Muscle of back (tissue), 11 donors: ENCODE measurements around the gene NUP58. TPM values are rescaled to one million over a fixed set of nuclear protein-coding genes. Genes with fewer than 3 reads are reported as not detected.
"Not testable (repeated sequence)": the region's sequence is repeated elsewhere in the genome, so short reads cannot be mapped to it uniquely, and the experiment has no call there.

Experiments
- DNase-seq, 3 donors: peaks; one replicate each; pipeline versions ENCODE4 v3.0.0 to v3.0.0-alpha.2; 2013
- polyA plus RNA-seq, 10 donors: library from polyadenylated mRNA; unstranded; fragments of 120-200 nt; gene quantifications; one replicate each; pipeline ENCODE4 v1.2.1, GENCODE V29; 2013; ENCODE audit not compliant: insufficient read length in 10 of 10

Gene NUP58
- polyA plus RNA-seq, 10 donors, result 27.5 to 50.3 (median 37.0) TPM

GRCh38 chr13:25300861-25301346 lies 521 bp upstream of the NUP58 start:
- no peak for DNase-seq

GRCh38 chr13:25302121-25302520 lies 696 bp downstream of the NUP58 start:
- no peak for DNase-seq

- no peak for DNase-seq
These were observed 5.4 kb downstream of the NUP58 start for GRCh38 chr13:25306671-25307464.

GRCh38 chr13:25310891-25311290 lies 9.5 kb downstream of the NUP58 start:
- no peak for DNase-seq

- not testable (repeated sequence) for DNase-seq
These were observed 17.5 kb downstream of the NUP58 start for GRCh38 chr13:25318946-25319345.

- no peak for DNase-seq
These were observed 18.3 kb downstream of the NUP58 start for GRCh38 chr13:25319771-25320170.

GRCh38 chr13:25324100-25324499 lies 22.7 kb downstream of the NUP58 start:
- DNase-seq, result no peak

- DNase-seq, result no peak
These were observed 28.3 kb downstream of the NUP58 start for GRCh38 chr13:25329706-25330105.

- no peak for DNase-seq
These were observed 29.1 kb downstream of the NUP58 start for GRCh38 chr13:25330541-25330940.

- DNase-seq, result no peak
These were observed 34.4 kb downstream of the NUP58 start for GRCh38 chr13:25335856-25336255.

- no peak for DNase-seq
These were observed 44.2 kb downstream of the NUP58 start for GRCh38 chr13:25345576-25345975.

- no peak for DNase-seq
These were observed 45.7 kb downstream of the NUP58 start for GRCh38 chr13:25347151-25347550.

- no peak for DNase-seq
These were observed 50.0 kb downstream of the NUP58 start for GRCh38 chr13:25351404-25351803.

GRCh38 chr13:25352230-25352629 lies 50.8 kb downstream of the NUP58 start:
- DNase-seq, result no peak

- DNase-seq, result no peak
These were observed 51.4 kb downstream of the NUP58 start for GRCh38 chr13:25352806-25353205.

GRCh38 chr13:25353344-25353743 lies 51.9 kb downstream of the NUP58 start:
- DNase-seq, result no peak

- no peak for DNase-seq
These were observed 53.0 kb downstream of the NUP58 start for GRCh38 chr13:25354377-25354776.

GRCh38 chr13:25360443-25360842 lies 59.0 kb downstream of the NUP58 start:
- DNase-seq, result not testable (repeated sequence)

- no peak for DNase-seq
These were observed 64.4 kb downstream of the NUP58 start for GRCh38 chr13:25365720-25366235.

GRCh38 chr13:25371158-25371874 lies 69.9 kb downstream of the NUP58 start:
- DNase-seq, result no peak

- DNase-seq, result peak in 1 of 3 donors; percentile 26
These were observed 70.5 kb downstream of the NUP58 start, which contains the start of gene ATP8A2 for GRCh38 chr13:25371875-25372283. TSS of gene ATP8A2 (plus strand) at chr13:25371974. CDS start at chr13:25372213, 239 bp downstream.

- peak in 1 of 3 donors; percentile 25 for DNase-seq
These were observed 71.1 kb downstream of the NUP58 start for GRCh38 chr13:25372284-25373081.
